ENCODE results near the gene MYO10. TPM values are rescaled to one million over a fixed set of nuclear protein-coding genes. Genes with fewer than 3 reads are reported as not detected.

The MYO10 gene
- total and polyA plus RNA-seq, 2 of the 8 experiments (the other 6 are each of a cell fraction or from before 2014, with no cell fraction given), result 21.5 to 107 TPM

DNA sequence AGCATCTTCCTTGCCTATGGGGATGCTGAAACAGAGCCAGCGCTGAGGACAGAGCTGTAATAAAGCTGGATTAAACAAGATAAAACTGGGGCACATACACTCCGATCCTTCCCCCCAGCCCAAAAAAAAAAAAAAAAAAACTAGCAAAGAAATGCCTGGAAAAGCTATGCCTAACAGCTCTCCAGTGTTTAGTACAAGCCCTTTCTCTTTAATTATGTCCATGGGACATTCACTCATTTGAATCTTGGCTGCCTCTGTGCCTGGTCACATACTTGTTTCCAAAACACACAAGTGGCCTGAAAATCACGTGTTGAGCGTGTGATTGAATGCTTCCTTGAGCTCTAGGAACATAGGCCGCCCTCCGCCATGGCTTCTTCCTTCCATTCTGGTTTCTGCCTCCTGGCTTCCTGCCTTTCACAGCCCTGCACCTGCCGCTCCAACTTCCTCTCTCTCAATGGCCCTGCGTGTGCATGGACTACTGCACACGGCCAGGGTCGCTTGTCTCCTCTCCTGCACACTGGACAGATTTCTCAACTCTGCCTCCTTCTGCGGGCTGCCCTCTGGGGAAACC lies 208.2 kb downstream of the MYO10 start (continued):
- TF ChIP-seq, protein P1, sequence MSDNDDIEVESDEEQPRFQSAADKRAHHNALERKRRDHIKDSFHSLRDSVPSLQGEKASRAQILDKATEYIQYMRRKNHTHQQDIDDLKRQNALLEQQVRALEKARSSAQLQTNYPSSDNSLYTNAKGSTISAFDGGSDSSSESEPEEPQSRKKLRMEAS (IDR thresholded peaks at IDR 0.05), result no peak
- no peak for TF ChIP-seq POU5F1 (IDR thresholded peaks at IDR 0.05; ENCODE audit: low read depth, low read length)
